CD4-positive, alpha-beta T cell (primary cell): ENCODE data around the gene GLYR1. TPM values are rescaled to one million over a fixed set of nuclear protein-coding genes. Genes with fewer than 3 reads are reported as not detected.

Source experiments
- ATAC-seq: fragments of 200-7000 bp; cut with Tn5 transposase; one replicate; pipeline ENCODE4 v1.10.0; 2022; ENCODE audit warnings: mild to moderate bottlenecking; ENCODE audit not compliant: poor library complexity
- CTCF ChIA-PET: fragments of 350-600 bp; sonication (Branson Sonifier 250); formaldehyde crosslinking; loops from one replicate; lab custom pipeline; 2021; ENCODE audit warnings: antibody characterized with exemption, inconsistent platforms; lab: Charles Lee
- POLR2A ChIA-PET: fragments of 350-600 bp; sonication (Branson Sonifier 250); formaldehyde crosslinking; loops from one replicate; lab custom pipeline; 2021; ENCODE audit warnings: antibody characterized with exemption, inconsistent platforms; lab: Charles Lee
- DNase-seq, 14 experiments: peaks; one replicate each; pipeline ENCODE4 v3.0.0-alpha.2; 2013 to 2020; ENCODE audit warnings: mixed read lengths in 2 of 14
- H3K27ac ChIP-seq, 2 donors: one replicate each; pipeline versions ENCODE4 v1.5.1 to v1.7.0; 2013; ENCODE audit warnings: low read length in 2 of 2, low read depth in 1 of 2, mild to moderate bottlenecking in 1 of 2
- H3K27me3 ChIP-seq, 2 experiments: 1 replicate in 1 of 2; 2 replicates in 1 of 2; pipeline versions ENCODE4 v1.6.1 to v1.7.0; 2013; ENCODE audit warnings: low read length in 2 of 2, control low read depth in 1 of 2, mild to moderate bottlenecking in 1 of 2, moderate library complexity in 1 of 2; ENCODE audit not compliant: insufficient read depth in 2 of 2, control insufficient read depth in 1 of 2
- H3K36me3 ChIP-seq: one replicate; pipeline ENCODE4 v1.6.1; 2013; ENCODE audit warnings: low read length, control low read depth; ENCODE audit not compliant: insufficient read depth
- H3K4me1 ChIP-seq: one replicate; pipeline ENCODE4 v1.6.1; 2013; ENCODE audit warnings: low read length, control low read depth; ENCODE audit not compliant: insufficient read depth
- H3K4me3 ChIP-seq: one replicate; pipeline ENCODE4 v1.5.1; 2013; ENCODE audit warnings: mild to moderate bottlenecking, low read length, moderate library complexity
- H3K9me3 ChIP-seq, 2 experiments: 1 replicate in 1 of 2; 2 replicates in 1 of 2; pipeline versions ENCODE4 v1.6.1 to v1.7.0; 2013; ENCODE audit warnings: low read length in 2 of 2, mild to moderate bottlenecking in 2 of 2, control low read depth in 1 of 2, moderate library complexity in 1 of 2; ENCODE audit not compliant: control insufficient read depth in 1 of 2, insufficient read depth in 1 of 2
- H3K27ac Mint-ChIP-seq: one replicate; pipeline ENCODE4 v1.8.0; 2020; ENCODE audit warnings: mixed read lengths
- H3K27me3 Mint-ChIP-seq: one replicate; pipeline ENCODE4 v1.8.0; 2021; ENCODE audit warnings: mixed read lengths
- H3K36me3 Mint-ChIP-seq: one replicate; pipeline ENCODE4 v1.8.0; 2021; ENCODE audit warnings: low read depth, mixed read lengths
- H3K4me1 Mint-ChIP-seq: one replicate; pipeline ENCODE4 v1.8.0; 2021; ENCODE audit warnings: low read depth, mixed read lengths
- H3K4me3 Mint-ChIP-seq: one replicate; pipeline ENCODE4 v1.8.0; 2020; ENCODE audit warnings: mild to moderate bottlenecking, mixed read lengths
- H3K9me3 Mint-ChIP-seq: one replicate; pipeline ENCODE4 v1.8.0; 2020; ENCODE audit warnings: mixed read lengths
- CTCF ChIP-seq: fragments of 200-600 bp; IDR thresholded peaks from one replicate; pipeline ENCODE4 v1.8.0; 2022; ENCODE audit warnings: antibody characterized with exemption, mild to moderate bottlenecking
- intact Hi-C, 2 experiments: fragments of 100-400 bp; cut with DNase I in 1 of 2; cut with micrococcal nuclease in 1 of 2; formaldehyde crosslinking; loops; one replicate each; pipeline versions ENCODE4 v1.15.1 to v1.9.0; 2023 to 2025; cut with DNase I, micrococcal nuclease
- total RNA-seq, 174 experiments: library from RNA in 2 of 174; stranded (reverse) in 2 of 174; gene quantifications; one replicate each; pipeline ENCODE4 v1.2.3 and lab custom pipeline; 2021 to 2026

The GLYR1 gene
- total RNA-seq, 2 experiments from 2014 or later, result 71.7 to 77.2 TPM

DNA sequence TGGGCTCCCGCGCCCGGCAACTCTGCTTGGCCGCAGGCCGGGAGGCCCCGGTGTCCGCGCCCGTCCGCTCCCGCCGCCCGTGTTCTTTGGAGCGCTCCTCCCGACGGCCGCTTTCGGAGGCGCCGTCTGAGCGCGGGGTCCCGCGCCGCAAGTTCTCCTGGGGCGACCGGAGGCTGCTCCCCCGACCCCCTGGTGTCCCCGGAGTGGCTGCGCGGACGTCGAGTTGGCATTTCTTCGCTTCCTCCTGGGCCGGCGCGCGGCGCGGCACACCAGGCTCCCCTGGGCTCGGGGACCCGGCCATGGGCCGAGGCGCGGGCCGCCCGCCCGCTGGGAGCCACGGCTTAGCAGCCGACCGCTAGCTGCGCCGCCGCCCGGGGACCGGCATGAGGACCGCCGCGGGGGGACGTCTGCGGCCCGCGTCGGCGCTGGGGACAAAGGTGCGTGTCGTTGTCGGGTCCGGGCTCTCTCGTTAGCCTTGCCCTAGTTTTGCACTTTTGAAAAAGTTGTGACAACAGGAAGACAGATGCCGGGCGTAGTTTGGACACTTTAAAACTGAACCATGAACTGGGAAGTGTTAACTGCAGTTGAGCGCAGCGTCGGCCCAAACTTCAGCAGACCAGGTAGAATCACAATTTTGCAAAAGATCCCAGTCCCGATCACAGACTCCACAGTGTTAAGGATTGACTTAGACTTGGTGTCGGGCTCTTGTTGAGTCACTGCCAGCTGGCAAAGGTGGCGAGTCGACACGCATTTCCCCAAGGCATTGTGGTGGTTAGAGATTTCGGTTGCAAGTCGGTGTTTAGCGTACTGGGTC is 893 bp upstream of the GLYR1 start:
- Histone ChIP-seq H3K4me1 (peaks cover 47% of the 10 kb centered on the region), H3K27ac (peak overlapping the region; percentile 17 to 93), H3K4me3 (peak overlapping the region; percentile 95), H3K9me3 (no peaks in the 10 kb centered on the region), H3K27me3 (no peaks in the 10 kb centered on the region), H3K36me3 (peaks cover 25% of the 10 kb centered on the region)
- DNase-seq (peak; percentile 5 to 63 (median 26)), ATAC-seq (peak; percentile 5)
- H3K4me3 Mint-ChIP-seq, result peak overlapping the region; percentile 86
- H3K27me3 Mint-ChIP-seq, result no peaks in the 10 kb centered on the region
- ChIA-PET POLR2A (interaction anchor here (0.7 to 2.6 kb wide), 7 partner anchors 14 to 232 kb away, joined by 3 to 14 read pairs (median 5); partner anchors contain the start of genes ANKS3, DNAAF8, ROGDI and SEC14L5), CTCF (interaction anchor here (0.9 to 1.2 kb wide), 2 partner anchors 232 to 237 kb away, joined by 3 read pairs; no protein-coding TSS in a partner anchor)
- intact Hi-C loops, result loop anchor here in 1 of 2 experiments (1.0 to 10.0 kb wide), 7 partner anchors 43 to 596 kb away; partner anchors contain the start of genes ALG1, ANKS3, DNAAF8 and NAGPA
- no peaks in the 10 kb centered on the region for H3K9me3 Mint-ChIP-seq
- TF ChIP-seq CTCF, result no peak
- H3K36me3 Mint-ChIP-seq, result peaks cover 49% of the 10 kb centered on the region
- H3K4me1 Mint-ChIP-seq, result peaks cover 64% of the 10 kb centered on the region
- peak overlapping the region; percentile 85 for H3K27ac Mint-ChIP-seq

- H3K4me1 ChIP-seq, result peaks cover 43% of the 10 kb centered on the region
- peaks cover 32% of the 10 kb centered on the region for H3K36me3 ChIP-seq
- intact Hi-C loops, result loop anchor here in 1 of 2 experiments (2.0 to 10.0 kb wide), 5 partner anchors 42 to 594 kb away; partner anchors contain the start of genes ALG1 and NAGPA
- no peaks in the 10 kb centered on the region for H3K27me3 ChIP-seq
- H3K27ac Mint-ChIP-seq, result peak overlapping the region; percentile 85
- H3K4me3 ChIP-seq, result peak overlapping the region; percentile 95
- H3K36me3 Mint-ChIP-seq, result peaks cover 52% of the 10 kb centered on the region
- no peaks in the 10 kb centered on the region for H3K9me3 ChIP-seq
- peaks cover 52% of the 10 kb centered on the region for H3K4me1 Mint-ChIP-seq
- DNase-seq (peak in 9 of 14 experiments; percentile 2 to 57 (median 10)), ATAC-seq (no peak)
- peak overlapping the region; percentile 93 for H3K4me3 Mint-ChIP-seq
- CTCF ChIA-PET, result interaction anchor here (1.2 kb wide), 2 partner anchors 44 to 230 kb away, joined by 3 read pairs; partner anchors contain the start of gene ROGDI
- H3K9me3 Mint-ChIP-seq, result no peaks in the 10 kb centered on the region
- POLR2A ChIA-PET, result interaction anchor here (1.6 to 2.6 kb wide), 4 partner anchors 15 to 230 kb away, joined by 4 to 14 read pairs (median 8); partner anchors contain the start of genes ANKS3, DNAAF8 and ROGDI
- no peaks in the 10 kb centered on the region for H3K27me3 Mint-ChIP-seq
- H3K27ac ChIP-seq, result peak overlapping the region; percentile 75 to 93
- TF ChIP-seq CTCF, result no peak
Observed at GRCh38 chr16:4846503-4846900, 586 bp downstream of the GLYR1 start.

GRCh38 chr16:4840984-4841383 is 6.1 kb downstream of the GLYR1 start:
- Mint-ChIP-seq H3K4me1 (peaks cover 21% of the 10 kb centered on the region), H3K27ac (no peak overlapping the region), H3K9me3 (no peaks in the 10 kb centered on the region), H3K4me3 (no peak overlapping the region), H3K27me3 (no peaks in the 10 kb centered on the region), H3K36me3 (peaks cover 95% of the 10 kb centered on the region)
- no peak for DNase-seq
- TF ChIP-seq CTCF, result no peak
- POLR2A ChIA-PET, result no interaction called here
- CTCF ChIA-PET, result no interaction called here
- intact Hi-C loops, result loop anchor here in 1 of 2 experiments (10.0 kb wide), 1 partner anchor 234 kb away; the partner anchor contains the start of gene ALG1
- Histone ChIP-seq H3K4me3 (no peak overlapping the region), H3K4me1 (peaks cover 8% of the 10 kb centered on the region), H3K9me3 (no peaks in the 10 kb centered on the region), H3K27ac (no peak overlapping the region), H3K27me3 (no peaks in the 10 kb centered on the region), H3K36me3 (peaks cover 77% of the 10 kb centered on the region)
- ATAC-seq, result no peak
